HG03354 (cell line): Measurements from ENCODE around the gene CAP1.

Source experiments
- ATAC-seq: cut with Tn5 transposase; IDR thresholded peaks from one replicate; pipeline ENCODE4 v1.9.1; 2021; ENCODE audit warnings: mild to moderate bottlenecking; ENCODE audit not compliant: unreplicated experiment, poor library complexity, severe bottlenecking

CAP1 gene

GRCh38 chr1:40090652-40091355, 50.3 kb downstream of the CAP1 start:
- no peak for ATAC-seq

DNA sequence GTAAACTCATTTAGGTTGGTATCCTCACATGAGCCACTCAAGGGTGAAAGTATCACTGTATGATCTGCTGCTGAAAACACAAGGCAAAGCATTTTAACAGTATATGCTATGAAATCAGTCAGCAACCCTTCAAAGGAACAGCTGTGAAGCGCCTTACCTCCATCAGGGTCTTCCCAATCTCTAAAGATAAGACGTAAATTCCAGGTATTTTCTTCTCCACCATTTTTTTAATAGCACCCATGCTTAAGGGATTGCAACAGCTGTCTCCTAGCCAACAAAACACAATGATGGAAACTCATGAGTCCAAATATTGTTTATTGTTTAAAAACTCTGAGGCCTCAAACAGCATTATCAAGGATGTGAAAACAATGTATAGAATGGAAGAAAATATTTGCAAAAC, 51.7 kb downstream of the CAP1 start:
- ATAC-seq, result no peak

GRCh38 chr1:40092706-40093639, 52.4 kb downstream of the CAP1 start:
- no peak for ATAC-seq

GRCh38 chr1:40094466-40095110, 54.1 kb downstream of the CAP1 start:
- no peak for ATAC-seq

DNA sequence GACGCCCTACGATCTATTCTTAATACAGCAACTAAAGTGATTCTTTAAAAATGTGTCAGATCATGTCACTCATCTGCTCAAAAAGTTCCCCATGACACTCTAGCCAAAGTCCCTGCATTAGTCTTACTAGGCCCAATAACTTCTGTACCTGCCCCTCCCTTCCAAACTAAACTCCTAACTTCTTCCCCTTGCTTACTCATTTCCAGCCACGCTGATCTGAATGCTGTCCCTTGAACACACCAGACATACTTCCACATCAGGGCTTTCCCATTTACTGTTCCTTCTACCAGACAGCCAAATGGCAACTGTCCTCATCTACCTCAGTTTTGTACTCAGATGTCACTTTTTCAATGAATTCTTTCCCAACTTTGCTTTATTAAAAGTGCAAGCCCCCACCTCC, 55.3 kb downstream of the CAP1 start:
- no peak for ATAC-seq

DNA sequence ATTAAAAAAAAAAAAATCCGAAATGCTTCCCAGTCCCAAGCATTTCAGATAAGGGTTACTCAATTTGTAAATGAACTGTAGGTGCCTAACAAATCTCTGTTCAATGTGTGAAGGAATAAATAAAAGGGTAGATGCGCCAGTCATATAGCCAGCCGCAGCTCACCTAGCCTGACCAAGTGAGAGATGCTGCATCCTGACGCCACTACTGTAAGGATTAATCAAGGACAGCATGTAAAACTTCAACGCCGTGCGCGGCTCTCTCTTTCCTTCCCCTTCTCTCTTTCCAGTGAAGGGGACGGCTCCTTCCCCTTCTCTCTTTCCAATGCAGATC, 56.1 kb downstream of the CAP1 start:
- ATAC-seq, result peak; percentile 19

DNA sequence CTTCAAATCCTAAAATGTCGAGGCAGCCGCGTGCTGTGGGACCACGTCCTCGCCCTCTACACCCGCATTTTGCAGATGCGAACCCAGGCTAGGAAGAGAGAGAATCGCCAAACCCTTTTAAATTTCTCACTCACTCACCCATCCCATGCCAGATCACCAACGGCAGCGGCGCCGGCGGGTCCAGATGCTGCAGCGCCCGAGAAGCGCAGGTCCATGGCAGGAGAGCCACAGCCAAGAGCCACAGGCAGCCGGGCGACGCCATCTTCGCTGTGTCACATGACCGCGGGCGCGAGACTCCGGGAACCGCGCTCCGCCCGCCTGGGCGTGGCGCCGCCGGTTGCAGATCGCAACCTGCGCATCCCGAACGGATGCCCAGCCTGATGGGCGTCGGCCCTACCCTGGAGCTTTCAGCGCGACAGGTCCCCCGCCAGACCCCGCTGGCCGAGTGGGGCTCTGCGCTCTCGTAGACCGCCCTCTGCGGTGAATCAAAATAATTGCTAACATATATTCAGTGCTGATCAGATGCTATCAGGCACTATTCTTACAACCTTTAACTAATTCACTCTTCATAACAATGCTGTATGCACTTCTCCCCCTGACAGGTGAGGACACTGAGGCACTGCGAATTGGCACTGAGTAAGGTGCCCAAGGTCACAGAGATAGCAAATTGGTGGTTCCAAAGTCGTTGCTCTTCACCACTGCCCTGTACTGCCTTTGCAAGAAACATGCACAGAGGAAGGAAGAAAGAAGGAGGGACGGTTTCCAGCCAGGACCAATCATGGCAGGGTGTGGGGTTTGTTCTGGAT, 56.7 kb downstream of the CAP1 start, which contains the start of gene PPT1:
Gene PPT1, minus strand, starts transcription at position 276 of the 806 bp plus-strand sequence. Its CDS starts 14 bp downstream, at position 262.
- ATAC-seq, result peak; percentile 91

DNA sequence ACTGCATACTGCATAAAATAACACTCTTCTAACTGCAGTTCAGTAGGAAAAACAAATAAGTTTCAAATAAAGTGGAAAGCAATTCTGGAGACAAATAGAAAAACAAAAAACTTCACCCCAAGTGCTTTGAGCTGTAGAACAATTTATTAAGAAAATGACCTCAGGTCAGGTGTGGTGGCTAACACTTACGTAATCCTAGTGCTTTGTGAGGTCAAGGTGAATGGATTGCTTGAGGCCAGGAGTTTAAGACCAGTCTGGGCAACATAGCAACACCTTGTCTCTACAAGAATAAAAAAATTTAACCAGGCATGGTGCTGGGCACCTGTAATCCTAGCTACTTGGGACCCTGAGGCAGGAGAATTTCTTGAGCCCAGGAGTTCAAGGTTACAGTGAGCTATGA, 61.5 kb downstream of the CAP1 start:
- ATAC-seq, result no peak

DNA sequence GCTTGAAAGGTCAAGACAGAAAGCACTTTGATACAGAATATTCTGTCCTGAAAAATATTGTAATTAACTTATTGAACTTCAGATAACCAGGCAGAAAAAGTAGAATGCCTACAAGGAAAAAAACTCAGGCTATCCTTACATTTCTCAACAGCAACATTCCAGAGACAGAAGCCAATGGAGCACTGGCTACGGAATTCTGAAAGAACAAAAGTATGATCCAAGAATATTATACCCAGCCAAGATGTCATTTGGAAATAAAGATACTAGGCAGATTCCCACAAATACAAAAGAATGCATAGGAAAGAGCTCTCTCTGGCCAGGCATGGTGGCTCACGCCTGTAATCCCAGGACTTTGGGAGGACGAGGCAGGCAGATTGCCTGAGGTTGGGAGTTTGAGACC, 62.4 kb downstream of the CAP1 start:
- no peak for ATAC-seq

DNA sequence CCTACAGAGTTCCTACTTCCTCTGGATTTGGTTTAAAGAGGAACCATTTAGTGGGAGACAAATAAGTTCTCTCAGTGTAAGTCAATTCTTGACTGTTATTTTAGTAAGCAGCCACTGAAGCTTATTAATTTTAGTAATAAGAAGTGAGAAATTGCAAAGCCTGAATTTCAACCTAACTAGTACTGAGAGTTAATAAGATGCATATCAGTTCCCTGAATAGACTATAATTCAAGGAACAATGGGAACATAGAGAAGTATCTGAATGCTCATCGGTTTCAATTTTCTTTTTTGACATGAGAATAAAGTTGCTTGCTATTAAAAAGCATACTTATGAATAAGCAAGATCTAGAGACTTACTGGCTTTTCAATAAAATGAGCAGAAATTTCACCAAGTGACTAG, 64.5 kb downstream of the CAP1 start:
- ATAC-seq, result no peak

DNA sequence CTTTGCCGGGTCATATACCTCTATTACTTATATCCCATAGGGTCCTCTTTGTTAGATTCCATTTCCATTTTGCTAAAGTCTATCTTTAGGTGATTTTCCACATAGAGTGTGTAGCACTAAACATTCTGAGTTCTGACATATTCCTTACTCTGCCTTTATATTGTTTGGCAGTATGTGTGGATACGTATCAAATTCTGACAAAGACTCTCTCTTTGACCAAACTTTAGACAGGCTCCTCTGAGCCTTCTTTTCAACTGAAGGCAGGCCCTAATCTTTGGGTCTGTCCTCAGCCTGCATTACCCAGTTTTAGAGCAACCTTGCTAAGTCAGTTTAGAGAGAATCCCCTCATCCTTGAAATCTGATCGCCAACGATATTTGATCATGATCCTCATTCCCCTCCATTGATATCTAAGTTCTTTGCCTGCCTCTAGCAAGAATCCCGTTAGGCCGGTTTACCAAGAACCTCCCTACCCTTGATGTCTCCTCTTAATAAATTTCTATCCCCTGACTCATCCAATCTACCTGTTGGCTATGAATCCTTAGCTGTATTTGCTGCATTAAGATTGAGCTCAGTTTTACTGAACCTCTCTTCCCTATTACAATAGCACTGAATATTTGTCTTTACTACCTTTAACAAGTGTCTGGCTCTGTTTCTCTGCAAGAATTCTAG, 66.9 kb downstream of the CAP1 start:
- no peak for ATAC-seq

DNA sequence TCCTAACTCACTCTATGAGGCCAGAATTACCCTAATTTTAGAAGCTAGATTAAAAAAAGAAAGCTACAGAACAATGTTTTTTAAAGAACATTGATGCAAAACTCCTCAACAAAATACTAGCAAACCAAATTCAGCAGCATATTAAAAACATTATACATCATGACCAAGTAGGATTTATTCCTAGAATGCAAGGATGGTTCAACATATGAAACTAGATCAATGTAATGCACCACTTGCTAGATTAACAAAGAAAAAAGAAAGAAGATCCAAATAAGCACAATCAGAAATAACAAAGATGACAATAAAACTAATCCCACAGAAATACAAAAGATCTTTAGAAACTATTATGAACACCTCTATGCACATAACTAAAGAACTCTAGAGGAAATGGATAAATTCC, 69.9 kb downstream of the CAP1 start:
- ATAC-seq, result no peak

DNA sequence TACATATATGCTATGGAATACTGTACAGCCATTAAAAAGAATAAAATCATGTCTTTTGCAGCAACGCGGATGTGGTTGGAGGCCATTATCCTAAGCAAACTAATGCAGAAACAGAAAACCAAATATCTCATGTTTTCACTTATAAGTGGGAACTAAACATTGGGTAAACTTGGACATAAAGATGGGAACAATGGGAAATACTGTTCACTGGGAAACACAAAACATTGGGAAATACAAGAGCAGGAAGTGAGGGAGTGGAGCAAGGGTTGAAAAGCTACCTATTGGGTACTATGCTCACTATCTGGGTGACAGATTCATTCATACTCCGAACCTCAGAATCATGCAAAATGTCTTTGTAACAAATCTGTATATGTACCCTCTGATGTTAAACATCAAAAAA, 73.9 kb downstream of the CAP1 start:
- ATAC-seq, result no peak

DNA sequence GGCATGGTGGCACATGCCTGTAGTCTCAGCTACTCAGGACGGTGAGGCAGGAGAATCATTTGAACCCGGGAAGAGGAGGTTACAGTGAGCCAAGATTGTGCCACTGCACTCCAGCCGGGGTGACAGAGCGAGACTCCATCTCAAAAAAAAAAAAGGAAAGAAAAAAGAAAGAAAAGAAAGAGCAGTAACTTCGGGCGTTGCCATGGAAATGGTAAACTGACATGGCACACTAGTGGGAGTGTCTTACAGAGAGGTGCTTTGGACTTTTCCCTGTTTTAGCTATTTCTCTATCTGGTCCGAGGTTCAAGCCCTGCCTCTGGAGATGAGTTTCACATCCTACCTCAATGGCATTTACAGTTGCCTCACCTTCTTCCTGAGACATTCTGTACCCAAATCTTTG, 79.6 kb downstream of the CAP1 start:
- no peak for ATAC-seq
